ENCODE measurements around the gene CBLC.
A peak's percentile ranks its signal among the peaks of the same experiment; 100 is the strongest.
"Not testable (repeated sequence)": the region's sequence is repeated elsewhere in the genome, so short reads cannot be mapped to it uniquely, and the experiment has no call there.

CBLC gene

GRCh38 chr19:44819246-44819832 is 41.6 kb downstream of the CBLC start:
- no peak for DNase-seq (ENCODE audit: low read depth)

DNA sequence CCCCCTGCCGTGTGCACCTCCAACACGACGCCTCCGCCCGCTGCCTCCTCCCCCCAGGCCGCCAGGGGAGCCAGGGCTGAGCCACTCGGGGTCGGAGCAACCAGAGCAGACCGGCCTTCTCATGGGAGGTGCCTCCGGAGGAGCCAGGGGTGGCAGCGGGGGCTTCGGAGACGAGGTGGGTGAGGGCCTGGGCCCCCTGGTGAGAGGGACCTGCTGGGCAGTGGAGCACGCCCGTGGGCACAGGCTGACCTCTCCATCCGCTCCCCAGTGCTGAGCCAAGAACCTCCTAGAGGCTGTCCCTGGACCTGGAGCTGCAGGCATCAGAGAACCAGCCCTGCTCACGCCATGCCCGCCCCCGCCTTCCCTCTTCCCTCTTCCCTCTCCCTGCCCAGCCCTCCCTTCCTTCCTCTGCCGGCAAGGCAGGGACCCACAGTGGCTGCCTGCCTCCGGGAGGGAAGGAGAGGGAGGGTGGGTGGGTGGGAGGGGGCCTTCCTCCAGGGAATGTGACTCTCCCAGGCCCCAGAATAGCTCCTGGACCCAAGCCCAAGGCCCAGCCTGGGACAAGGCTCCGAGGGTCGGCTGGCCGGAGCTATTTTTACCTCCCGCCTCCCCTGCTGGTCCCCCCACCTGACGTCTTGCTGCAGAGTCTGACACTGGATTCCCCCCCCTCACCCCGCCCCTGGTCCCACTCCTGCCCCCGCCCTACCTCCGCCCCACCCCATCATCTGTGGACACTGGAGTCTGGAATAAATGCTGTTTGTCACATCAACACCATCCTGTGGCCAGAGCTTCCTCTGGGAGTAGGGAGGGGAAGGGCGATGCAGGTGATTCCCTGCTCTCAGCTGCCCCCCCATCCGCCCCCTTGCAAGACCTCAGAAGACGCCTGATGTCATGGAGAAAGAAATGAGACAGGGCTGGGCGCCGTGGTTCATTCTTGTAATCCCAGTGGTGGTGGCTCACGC is 43.2 kb downstream of the CBLC start:
- DNase-seq (ENCODE audit: low read depth): no peak

GRCh38 chr19:44822177-44822576 is 44.5 kb downstream of the CBLC start:
- DNase-seq (ENCODE audit: low read depth): no peak

GRCh38 chr19:44822670-44823372 is 45.1 kb downstream of the CBLC start:
- DNase-seq (ENCODE audit: low read depth): no peak

GRCh38 chr19:44823373-44823698 is 45.6 kb downstream of the CBLC start:
- DNase-seq (ENCODE audit: low read depth): no peak

DNA sequence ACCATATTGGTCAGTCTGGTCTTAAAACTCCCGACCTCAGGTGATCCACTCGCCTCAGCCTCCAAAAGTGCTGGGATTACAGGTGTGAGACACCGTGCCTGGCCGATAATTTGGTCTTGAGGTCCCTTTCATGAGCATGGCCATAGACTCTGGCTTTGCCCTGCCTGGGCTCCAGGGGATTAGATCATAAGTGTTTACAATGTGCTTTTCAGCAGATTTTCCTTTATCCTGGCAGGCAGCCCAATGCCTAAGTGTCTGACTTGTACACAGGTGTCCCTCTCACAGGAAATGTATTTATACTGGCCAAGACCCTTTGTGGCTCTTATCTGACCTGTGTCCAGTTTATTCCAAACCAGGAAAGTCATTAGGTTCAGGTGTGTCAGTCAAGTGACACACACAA is 47.1 kb downstream of the CBLC start:
- DNase-seq (ENCODE audit: low read depth): no peak

GRCh38 chr19:44832875-44833274 is 55.2 kb downstream of the CBLC start:
- not testable (repeated sequence) for DNase-seq (ENCODE audit: low read depth)

DNA sequence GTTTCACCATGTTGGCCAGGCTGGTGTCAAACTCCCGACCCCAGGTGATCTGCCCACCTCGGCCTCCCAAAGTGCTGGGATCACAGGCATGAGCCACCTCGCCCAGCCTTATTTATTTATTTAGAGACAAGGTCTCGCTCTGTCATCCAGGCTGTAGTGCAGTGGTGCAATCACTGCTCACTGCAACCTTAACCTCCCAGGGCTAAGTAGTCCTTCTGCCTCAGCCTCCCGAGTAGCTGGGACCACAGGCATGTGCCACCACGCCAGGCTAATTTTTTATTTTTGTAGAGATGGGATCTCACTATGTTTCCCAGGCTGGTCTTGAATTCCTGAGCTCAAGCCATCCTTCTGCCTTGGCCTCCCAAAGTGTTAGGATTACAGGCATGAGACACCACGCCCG is 56.7 kb downstream of the CBLC start:
- DNase-seq (ENCODE audit: low read depth): not testable (repeated sequence)

DNA sequence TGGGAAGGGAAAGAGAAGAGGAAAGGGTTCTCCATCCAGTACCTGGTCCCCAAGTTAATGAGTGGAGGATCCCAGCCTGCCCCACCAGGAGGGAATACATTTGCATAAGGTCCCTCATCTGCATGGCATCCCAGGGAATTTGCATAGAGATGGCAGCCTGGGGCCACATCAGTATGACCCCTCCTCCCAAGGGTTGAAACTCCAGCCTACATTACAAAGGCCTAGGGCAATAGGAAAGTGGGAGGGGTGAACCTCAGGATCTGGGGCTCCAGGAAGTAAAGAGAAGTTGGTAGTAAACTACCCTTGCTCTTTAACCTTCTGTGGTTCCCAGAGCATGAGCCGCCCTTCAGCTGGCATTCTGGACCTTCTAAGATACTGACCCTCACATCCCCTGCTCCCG is 61.6 kb downstream of the CBLC start:
- no peak for DNase-seq (ENCODE audit: low read depth)

GRCh38 chr19:44840811-44841210 is 63.1 kb downstream of the CBLC start:
- no peak for DNase-seq (ENCODE audit: low read depth)

DNA sequence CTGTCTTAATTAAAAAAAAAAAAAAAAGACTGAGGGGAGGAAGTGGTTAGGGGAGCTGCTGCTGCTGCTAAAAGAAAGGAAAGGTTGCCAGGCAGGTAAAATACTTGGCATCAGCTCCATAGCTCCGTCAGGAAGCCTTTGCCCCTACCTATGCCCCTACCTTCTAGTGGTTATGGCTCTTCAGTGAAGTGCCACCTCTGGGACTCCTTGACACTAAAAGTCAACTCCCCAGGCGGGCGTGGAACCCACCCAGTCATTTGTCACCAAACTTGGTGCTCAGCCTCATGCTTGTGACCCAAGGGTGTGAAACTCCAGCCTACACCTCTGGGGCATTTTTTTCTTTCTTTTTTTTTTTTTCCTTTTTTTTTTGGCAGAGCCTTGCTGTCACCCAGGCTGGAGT is 63.5 kb downstream of the CBLC start:
- DNase-seq (ENCODE audit: low read depth): no peak

GRCh38 chr19:44845286-44845611 is 67.6 kb downstream of the CBLC start:
- DNase-seq (ENCODE audit: low read depth): no peak

DNA sequence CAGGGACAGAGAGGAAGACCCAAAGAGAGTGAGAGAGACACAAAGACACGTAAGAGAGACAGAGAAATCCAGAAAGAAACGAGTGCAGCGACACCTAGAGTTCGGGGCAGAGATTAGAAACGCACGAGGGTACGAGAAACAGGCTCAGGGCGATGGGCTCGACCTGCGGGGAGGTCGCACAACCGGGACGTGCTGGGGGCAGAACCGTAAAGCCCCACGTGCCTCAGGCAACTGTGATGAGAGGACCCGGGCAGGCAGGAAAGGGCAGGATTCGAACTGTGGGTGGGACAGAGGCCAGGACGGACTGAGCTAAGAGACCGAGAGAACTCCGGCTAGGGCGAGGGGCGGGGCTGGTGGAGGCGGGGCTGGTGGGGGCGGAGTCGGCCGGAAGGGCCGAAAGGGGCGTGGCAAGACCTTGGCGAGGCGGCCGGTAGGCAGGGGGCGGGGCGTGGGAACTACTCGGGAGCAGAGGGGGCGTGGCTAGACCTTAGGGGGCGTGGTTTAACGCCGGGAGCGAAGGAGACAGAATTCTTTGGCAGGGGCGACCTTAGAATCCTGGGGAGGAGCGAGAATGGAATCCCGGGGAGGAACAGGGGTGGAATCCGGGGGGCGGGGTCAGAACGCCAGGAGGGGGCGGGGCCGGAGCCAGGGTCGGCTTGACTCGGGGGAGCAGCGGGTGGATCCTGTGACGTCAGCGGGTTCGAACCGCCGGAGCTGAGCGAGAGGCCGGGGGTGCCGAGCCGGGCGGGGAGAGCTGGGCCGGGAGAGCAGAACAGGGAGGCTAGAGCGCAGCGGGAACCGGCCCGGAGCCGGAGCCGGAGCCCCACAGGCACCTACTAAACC is 68.1 kb downstream of the CBLC start, which contains the start of gene NECTIN2:
NECTIN2 (plus strand) TSS at position 686 of the 843 bp plus-strand sequence. CDS start 229 bp downstream, outside the sequence.
- peak; percentile 60 for DNase-seq (ENCODE audit: low read depth)

- no peak for DNase-seq (ENCODE audit: low read depth)
Observed at GRCh38 chr19:44846455-44847143, 68.9 kb downstream of the CBLC start.

- no peak for DNase-seq (ENCODE audit: low read depth)
Observed at GRCh38 chr19:44847144-44848035, 69.7 kb downstream of the CBLC start.

DNA sequence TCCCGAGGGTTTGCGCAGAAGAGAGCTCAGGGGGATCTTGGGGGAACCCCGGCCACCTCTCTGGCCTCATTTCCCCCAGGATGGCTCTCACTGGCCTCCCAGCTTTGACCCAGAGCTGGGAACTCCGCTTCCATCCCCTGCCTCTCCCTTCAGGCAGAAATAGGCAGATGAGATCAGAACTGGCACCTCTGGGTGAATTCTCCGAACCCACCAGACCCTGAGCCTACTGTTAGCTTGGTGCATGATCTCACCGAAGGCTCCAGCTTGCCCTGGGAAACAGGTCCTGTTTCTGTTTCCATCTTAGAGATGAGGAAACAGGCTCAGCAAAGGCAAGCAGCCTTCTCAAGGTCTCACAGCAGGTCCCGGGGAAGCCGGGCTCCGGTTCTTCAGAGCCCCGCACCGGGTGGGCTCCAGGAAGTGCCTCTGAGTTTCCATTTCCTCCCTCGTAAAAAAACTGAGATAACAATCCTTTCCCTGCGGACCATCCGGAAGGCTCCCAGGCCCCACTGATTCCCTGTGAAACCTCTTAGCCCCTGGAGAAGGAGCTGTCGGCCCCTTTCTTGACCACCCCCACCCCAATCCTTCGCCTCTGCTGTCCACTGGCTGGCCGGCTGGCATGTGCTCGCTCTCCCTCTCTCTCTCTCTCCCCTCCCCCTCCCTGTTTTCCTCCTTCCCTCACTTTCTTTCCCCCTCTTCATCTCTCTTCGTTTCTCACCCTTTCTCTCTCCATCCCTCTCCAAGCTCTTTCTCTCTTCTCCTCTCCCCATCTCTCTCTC is 70.5 kb downstream of the CBLC start:
- DNase-seq (ENCODE audit: low read depth): no peak

- DNase-seq (ENCODE audit: low read depth): no peak
Observed at GRCh38 chr19:44848812-44849447, 71.2 kb downstream of the CBLC start.
